Thyroid gland (tissue), 4 donors: Measurements from ENCODE around the gene AADACL3.

Source experiments
- CTCF ChIP-seq, 6 experiments: fragments of 200-600 bp in 3 of 6; fragments of 450-650 bp in 3 of 6; sonication (generic) in 3 of 6; IDR thresholded peaks; one replicate each; pipeline ENCODE4 v1.5.1; 2016 to 2019; ENCODE audit warnings: antibody characterized with exemption in 6 of 6, mild to moderate bottlenecking in 2 of 6, inconsistent platforms in 1 of 6, moderate library complexity in 1 of 6
- POLR2A ChIP-seq, 2 donors: fragments of 450-650 bp; IDR thresholded peaks; one replicate each; pipeline ENCODE4 v1.6.1; 2017; ENCODE audit warnings: antibody characterized with exemption in 2 of 2, mild to moderate bottlenecking in 2 of 2, moderate library complexity in 1 of 2

GRCh38 chr1:12748778-12749355 lies 33.0 kb downstream of the AADACL3 start:
- TF ChIP-seq CTCF (IDR thresholded peaks at IDR 0.05) = no peak
- TF ChIP-seq POLR2A (IDR thresholded peaks at IDR 0.05) = no peak
